ENCODE results near the gene KCNC4.

GRCh38 chr1:110196917-110197765, 13.0 kb upstream of the KCNC4 start:
- peak; percentile 61 to 89 (median 74) for TF ChIP-seq CTCF (IDR thresholded peaks at IDR 0.05)
- TF ChIP-seq POLR2A (IDR thresholded peaks at IDR 0.05): no peak
